Measurements from ENCODE around the gene LDLRAD4. TPM values are rescaled to one million over a fixed set of nuclear protein-coding genes. Genes with fewer than 3 reads are reported as not detected.

LDLRAD4 gene
- total and polyA plus RNA-seq, 9 of the 15 experiments (the other 6 are each of a cell fraction or from before 2014, with no cell fraction given): 0.01 TPM; not detected in 8

- DNase-seq (ENCODE audit: extremely low read depth in 1 of 4, low spot score in 3 of 4) (no peak), ATAC-seq (no peak), FAIRE-seq (no peak)
- Histone ChIP-seq H3K36me3 (ENCODE audit: control insufficient read depth, insufficient read depth, low read length) (no peaks in the 10 kb centered on the region), H3K4me2 (ENCODE audit: insufficient read depth, low read length) (no peak overlapping the region), H3K9ac (ENCODE audit: insufficient read depth in 1 of 2, low read depth in 2 of 2, low read length in 2 of 2) (no peak overlapping the region), H3K4me3 (no peak overlapping the region), H3K27ac (ENCODE audit: extremely low read depth, low read depth, low read length) (no peak overlapping the region), H3K9me3 (replicated peaks; ENCODE audit: control insufficient read depth, insufficient read depth, low read depth, low read length) (no peaks in the 10 kb centered on the region), H4K20me1 (replicated peaks; ENCODE audit: control insufficient read depth, insufficient read depth, low read length) (0 out of 2 replicates have a peak, but pooled peaks cover 2% of the 10 kb centered on the region), H2AFZ (ENCODE audit: low read depth, low read length) (no peak overlapping the region), H3K4me1 (replicated peaks in 1 of 2; ENCODE audit: control insufficient read depth in 2 of 2, insufficient read depth in 2 of 2, low read length in 2 of 2) (peaks cover 3 to 5% of the 10 kb centered on the region in 2 experiments; a peak in 3 of 5 replicates), H3K9me1 (ENCODE audit: control insufficient read depth, insufficient read depth, low read length) (no peaks in the 10 kb centered on the region), H3K27me3 (ENCODE audit: control insufficient read depth in 2 of 2, insufficient read depth in 2 of 2, low read length in 2 of 2) (peaks cover 37 to 53% of the 10 kb centered on the region in 2 experiments), H3K79me2 (ENCODE audit: control insufficient read depth, insufficient read depth, low read length) (no peaks in the 10 kb centered on the region)
- intact Hi-C loops (cut with micrococcal nuclease): no loop called here
- TF ChIP-seq MCM7 (IDR thresholded peaks at IDR 0.05): no peak
- TF ChIP-seq NUFIP1 (IDR thresholded peaks at IDR 0.05; ENCODE audit: partially characterized antibody): no peak
- TF ChIP-seq RFX7 (CRISPR knock-in tag; IDR thresholded peaks at IDR 0.05): no peak
- no peak for TF ChIP-seq MBD2 (IDR thresholded peaks at IDR 0.05; ENCODE audit: borderline replicate concordance, low read depth)
- no peak for TF ChIP-seq HDAC3 (IDR thresholded peaks at IDR 0.05; ENCODE audit: borderline replicate concordance, partially characterized antibody)
- in situ Hi-C loops (cut with MboI): no loop called here
- POLR2A ChIA-PET: no interaction called here
- no TSS peak for BruUV-seq (replicated peaks)
- CTCF ChIA-PET (ENCODE audit: low intra/inter-chr PET ratio): no interaction called here
- 5% methylated on average over 8 of the region's 9 CpGs for WGBS (ENCODE audit: insufficient coverage, low coverage, missing lambda C conversion rate)
These were observed 34.2 kb upstream of the LDLRAD4 start for GRCh38 chr18:13184396-13184795.

DNA sequence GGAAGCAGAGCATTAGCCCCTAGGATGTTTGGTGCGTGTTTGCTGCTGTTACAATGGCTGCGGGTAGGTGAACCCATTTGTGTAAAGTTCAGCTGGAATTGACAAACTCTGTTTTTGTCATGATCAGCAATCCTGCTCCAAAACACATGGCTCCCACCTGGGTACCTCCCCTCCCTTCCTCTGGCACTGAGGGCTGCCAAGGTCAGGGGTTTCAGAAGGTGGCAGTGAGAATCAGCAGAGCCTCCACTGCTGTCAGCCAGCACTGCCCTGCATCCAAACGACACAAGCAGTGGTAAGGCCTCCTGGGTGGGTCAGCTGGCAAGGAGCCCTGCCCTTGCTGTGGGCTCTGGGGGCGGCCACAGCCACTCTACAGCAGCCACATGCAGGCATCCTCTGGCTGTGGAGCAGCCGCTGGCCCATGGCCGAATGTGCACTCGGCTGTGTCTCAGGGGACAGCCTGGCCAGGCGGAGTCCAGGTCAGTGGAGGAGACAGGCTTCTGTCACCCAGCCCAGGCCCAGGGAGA, 32.8 kb upstream of the LDLRAD4 start:
- CTCF ChIA-PET (ENCODE audit: low intra/inter-chr PET ratio): no interaction called here
- DNase-seq (ENCODE audit: extremely low read depth in 1 of 4, low spot score in 3 of 4): no peak
- Histone ChIP-seq H3K4me3 (no peak overlapping the region), H3K36me3 (ENCODE audit: control insufficient read depth, insufficient read depth, low read length) (no peaks in the 10 kb centered on the region), H3K4me2 (ENCODE audit: insufficient read depth, low read length) (no peak overlapping the region), H3K79me2 (ENCODE audit: control insufficient read depth, insufficient read depth, low read length) (no peaks in the 10 kb centered on the region), H4K20me1 (replicated peaks; ENCODE audit: control insufficient read depth, insufficient read depth, low read length) (0 out of 2 replicates have a peak, but pooled peaks cover 2% of the 10 kb centered on the region), H3K27me3 (ENCODE audit: control insufficient read depth in 2 of 2, insufficient read depth in 2 of 2, low read length in 2 of 2) (peaks cover 38 to 50% of the 10 kb centered on the region in 2 experiments), H3K9me1 (ENCODE audit: control insufficient read depth, insufficient read depth, low read length) (no peaks in the 10 kb centered on the region), H3K4me1 (replicated peaks in 1 of 2; ENCODE audit: control insufficient read depth in 2 of 2, insufficient read depth in 2 of 2, low read length in 2 of 2) (peaks cover 3 to 5% of the 10 kb centered on the region in 2 experiments; a peak in 3 of 5 replicates), H2AFZ (ENCODE audit: low read depth, low read length) (no peak overlapping the region), H3K9me3 (replicated peaks; ENCODE audit: control insufficient read depth, insufficient read depth, low read depth, low read length) (no peaks in the 10 kb centered on the region), H3K27ac (ENCODE audit: extremely low read depth, low read depth, low read length) (no peak overlapping the region), H3K9ac (ENCODE audit: insufficient read depth in 1 of 2, low read depth in 2 of 2, low read length in 2 of 2) (no peak overlapping the region)
- POLR2A ChIA-PET: no interaction called here
- 2% methylated on average over 8 of the region's 8 CpGs for WGBS (ENCODE audit: insufficient coverage, low coverage, missing lambda C conversion rate)
- intact Hi-C loops (cut with micrococcal nuclease): no loop called here
- FAIRE-seq: no peak
- ATAC-seq: no peak; the same call in 2 of the 3 replicates
- no TSS peak for BruUV-seq (replicated peaks)
- in situ Hi-C loops (cut with MboI): no loop called here
- TF ChIP-seq ZNF347 (CRISPR knock-in tag; IDR thresholded peaks at IDR 0.05; ENCODE audit: low read depth) (no peak), TEAD4 (IDR thresholded peaks at IDR 0.05; ENCODE audit: low read length) (no peak), TEAD4 (CRISPR knock-in tag; IDR thresholded peaks at IDR 0.05; ENCODE audit: borderline replicate concordance) (no peak), ZNF134 (CRISPR knock-in tag; conservative IDR thresholded peaks at IDR 0.05) (no peak), ZBTB7A (IDR thresholded peaks at IDR 0.05; ENCODE audit: borderline replicate concordance, control insufficient read depth, low read depth, low read length) (no peak), RBM34 (IDR thresholded peaks at IDR 0.05; ENCODE audit: borderline replicate concordance, insufficient read depth, low read length) (no peak), SP1 (CRISPR knock-in tag; IDR thresholded peaks at IDR 0.05) (no peak), ZNF584 (CRISPR knock-in tag; IDR thresholded peaks at IDR 0.05; ENCODE audit: low read depth) (no peak), MAFF (IDR thresholded peaks at IDR 0.05; ENCODE audit: low read length) (no peak), FOSL1 (tag; conservative IDR thresholded peaks at IDR 0.05) (no peak), CBX1 (IDR thresholded peaks at IDR 0.05; ENCODE audit: low read depth) (no peak)
- TF ChIP-seq, protein P1, sequence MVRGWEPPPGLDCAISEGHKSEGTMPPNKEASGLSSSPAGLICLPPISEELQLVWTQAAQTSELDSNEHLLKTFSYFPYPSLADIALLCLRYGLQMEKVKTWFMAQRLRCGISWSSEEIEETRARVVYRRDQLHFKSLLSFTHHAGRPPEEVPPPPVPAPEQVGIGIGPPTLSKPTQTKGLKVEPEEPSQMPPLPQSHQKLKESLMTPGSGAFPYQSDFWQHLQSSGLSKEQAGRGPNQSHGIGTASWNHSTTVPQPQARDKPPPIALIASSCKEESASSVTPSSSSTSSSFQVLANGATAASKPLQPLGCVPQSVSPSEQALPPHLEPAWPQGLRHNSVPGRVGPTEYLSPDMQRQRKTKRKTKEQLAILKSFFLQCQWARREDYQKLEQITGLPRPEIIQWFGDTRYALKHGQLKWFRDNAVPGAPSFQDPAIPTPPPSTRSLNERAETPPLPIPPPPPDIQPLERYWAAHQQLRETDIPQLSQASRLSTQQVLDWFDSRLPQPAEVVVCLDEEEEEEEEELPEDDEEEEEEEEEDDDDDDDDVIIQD (CRISPR knock-in tag; IDR thresholded peaks at IDR 0.05): no peak

All from K562 (cell line).